ENCODE measurements around the gene LRMDA. TPM values are rescaled to one million over a fixed set of nuclear protein-coding genes. Genes with fewer than 3 reads are reported as not detected.

LRMDA gene
- total and polyA plus RNA-seq, 7 donors: 1.0 to 5.7 (median 2.5) TPM

- TF ChIP-seq CTCF (IDR thresholded peaks at IDR 0.05): no peak
- Histone ChIP-seq H3K27ac (no peak overlapping the region), H3K9me3 (peaks cover 8% of the 10 kb centered on the region), H3K36me3 (ENCODE audit: insufficient read depth in 1 of 2, low read depth in 1 of 2) (no peaks in the 10 kb centered on the region), H3K27me3 (ENCODE audit: insufficient read depth in 3 of 3, low read length in 2 of 3) (no peaks in the 10 kb centered on the region), H3K4me3 (no peak overlapping the region), H3K4me1 (peaks cover 3% of the 10 kb centered on the region)
- intact Hi-C loops (cut with DNase I): no loop called here
- DNase-seq (no peak), ATAC-seq (no peak)
- WGBS, 3 donors: 88 to 94% (median 92%) methylated on average over 6 of the region's 6 CpGs
Observed at GRCh38 chr10:76040107-76040829, 608.8 kb downstream of the LRMDA start.

DNA sequence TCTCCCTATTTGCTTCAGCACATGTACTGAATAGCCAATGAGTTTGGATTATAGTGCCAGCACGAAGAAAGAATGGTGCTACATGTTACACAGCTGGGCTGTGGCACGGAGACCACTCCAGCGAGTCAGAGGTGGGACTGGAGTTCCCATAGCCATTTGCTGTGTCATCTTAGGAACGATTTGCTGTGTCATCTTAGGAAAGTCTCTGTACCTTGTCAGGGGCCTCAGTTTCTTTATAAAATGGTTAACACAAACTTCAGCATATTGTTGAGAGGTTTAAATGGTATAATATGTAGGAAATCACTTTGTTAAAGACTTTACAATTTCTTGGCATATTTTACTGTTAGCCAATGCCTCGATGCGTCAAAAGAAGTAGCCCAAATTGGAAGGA lies 609.4 kb downstream of the LRMDA start:
- WGBS, 3 donors: 88 to 93% (median 91%) methylated on average over 6 of the region's 6 CpGs
- Histone ChIP-seq H3K27ac (no peak overlapping the region), H3K4me3 (no peak overlapping the region), H3K4me1 (no peaks in the 10 kb centered on the region), H3K27me3 (ENCODE audit: insufficient read depth in 3 of 3, low read length in 2 of 3) (no peaks in the 10 kb centered on the region), H3K36me3 (ENCODE audit: insufficient read depth in 1 of 2, low read depth in 1 of 2) (no peaks in the 10 kb centered on the region), H3K9me3 (peaks cover 8% of the 10 kb centered on the region)
- intact Hi-C loops (cut with DNase I): no loop called here
- TF ChIP-seq CTCF (IDR thresholded peaks at IDR 0.05): no peak
- DNase-seq (no peak), ATAC-seq (no peak)

GRCh38 chr10:76041551-76041950 lies 610.1 kb downstream of the LRMDA start:
- no peak overlapping the region for H3K4me3 ChIP-seq

GRCh38 chr10:76043261-76043660 lies 611.8 kb downstream of the LRMDA start:
- Histone ChIP-seq H3K9me3 (peaks cover 8% of the 10 kb centered on the region), H3K4me3 (no peak overlapping the region), H3K36me3 (ENCODE audit: insufficient read depth in 1 of 2, low read depth in 1 of 2) (no peaks in the 10 kb centered on the region), H3K27me3 (ENCODE audit: insufficient read depth in 3 of 3, low read length in 2 of 3) (no peaks in the 10 kb centered on the region), H3K4me1 (no peaks in the 10 kb centered on the region), H3K27ac (no peak overlapping the region)
- WGBS, 3 donors: 94 to 98% (median 95%) methylated on average over 2 of the region's 2 CpGs
- TF ChIP-seq CTCF (IDR thresholded peaks at IDR 0.05): no peak
- ATAC-seq (no peak), DNase-seq (no peak)
- intact Hi-C loops (cut with DNase I): no loop called here

More at GRCh38 chr10:76041551-76041950, 610.1 kb downstream of the LRMDA start:
- 35 to 43% (median 36%) methylated on average over 5 of the region's 5 CpGs for WGBS, 3 donors
- ATAC-seq (no peak), DNase-seq (no peak)
- intact Hi-C loops (cut with DNase I): no loop called here
- Histone ChIP-seq H3K27me3 (ENCODE audit: insufficient read depth in 3 of 3, low read length in 2 of 3) (no peaks in the 10 kb centered on the region), H3K9me3 (peaks cover 8% of the 10 kb centered on the region), H3K36me3 (ENCODE audit: insufficient read depth in 1 of 2, low read depth in 1 of 2) (no peaks in the 10 kb centered on the region), H3K4me1 (no peaks in the 10 kb centered on the region), H3K27ac (no peak overlapping the region)
- TF ChIP-seq CTCF (IDR thresholded peaks at IDR 0.05): no peak

DNA sequence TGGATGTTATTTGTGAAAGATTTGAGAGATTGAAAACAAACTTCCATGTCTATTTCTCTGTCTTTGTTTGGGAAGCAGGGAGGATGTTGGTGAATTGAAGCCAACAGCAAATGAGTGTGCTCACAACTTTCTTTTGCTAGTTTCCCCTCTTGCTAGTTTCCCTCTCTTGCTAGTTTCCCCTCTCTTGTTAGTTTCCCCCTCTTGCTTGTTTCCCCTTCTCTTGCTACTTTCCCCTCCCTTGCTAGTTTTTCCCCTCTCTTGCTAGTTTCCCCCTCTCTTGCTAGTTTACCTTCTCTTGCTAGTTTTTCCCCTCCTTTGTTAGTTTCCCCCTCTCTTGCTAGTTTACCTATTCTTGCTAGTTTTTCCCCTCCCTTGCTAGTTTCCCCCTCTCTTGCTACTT lies 613.3 kb downstream of the LRMDA start:
- ATAC-seq: no peak
- Histone ChIP-seq H3K36me3 (ENCODE audit: insufficient read depth in 1 of 2, low read depth in 1 of 2) (no peaks in the 10 kb centered on the region), H3K4me1 (no peaks in the 10 kb centered on the region), H3K9me3 (no peaks in the 10 kb centered on the region), H3K27me3 (ENCODE audit: insufficient read depth in 3 of 3, low read length in 2 of 3) (no peaks in the 10 kb centered on the region), H3K4me3 (no peak overlapping the region), H3K27ac (no peak overlapping the region)
- no peak for DNase-seq
- intact Hi-C loops (cut with DNase I): no loop called here
- TF ChIP-seq CTCF (IDR thresholded peaks at IDR 0.05): no peak
